Sigmoid colon (tissue), 7 donors: ENCODE data around the gene MCU. TPM values are rescaled to one million over a fixed set of nuclear protein-coding genes. Genes with fewer than 3 reads are reported as not detected.

ENCODE experiments used
- DNase-seq: peaks from one replicate; pipeline ENCODE4 v3.0.0-alpha.2; 2019
- H3K27ac ChIP-seq, 4 donors: fragments of 200-600 bp; sonication (generic); one replicate each; pipeline ENCODE4 v1.5.1; 2016 to 2019; ENCODE audit warnings: mild to moderate bottlenecking in 1 of 4
- H3K27me3 ChIP-seq, 3 donors: fragments of 200-600 bp; sonication (generic); one replicate each; pipeline ENCODE4 v1.5.1; 2019; ENCODE audit warnings: mild to moderate bottlenecking in 1 of 3
- H3K36me3 ChIP-seq, 4 donors: fragments of 200-600 bp; sonication (generic); one replicate each; pipeline ENCODE4 v1.5.1; 2016 to 2019
- H3K4me1 ChIP-seq, 4 donors: fragments of 200-600 bp; sonication (generic); one replicate each; pipeline ENCODE4 v1.5.1; 2017 to 2019
- H3K4me3 ChIP-seq, 4 donors: fragments of 200-600 bp; sonication (generic); one replicate each; pipeline ENCODE4 v1.5.1; 2017 to 2019; ENCODE audit warnings: mild to moderate bottlenecking in 2 of 4, moderate library complexity in 1 of 4
- H3K9me3 ChIP-seq, 4 donors: fragments of 200-600 bp in 3 of 4; sonication (generic) in 3 of 4; one replicate each; pipeline versions ENCODE4 v1.5.1 to v1.6.1; 2013 to 2019
- EP300 ChIP-seq, 4 donors: sonication (generic); formaldehyde crosslinking; IDR thresholded peaks; one replicate each; pipeline ENCODE4 v1.6.1; 2017; ENCODE audit warnings: antibody characterized with exemption in 4 of 4
- POLR2A ChIP-seq, 2 donors: fragments of 450-650 bp; IDR thresholded peaks; one replicate each; pipeline ENCODE4 v1.6.1; 2016; ENCODE audit warnings: antibody characterized with exemption in 2 of 2, mild to moderate bottlenecking in 2 of 2, moderate library complexity in 2 of 2
- POLR2AphosphoS5 ChIP-seq, 4 donors: sonication (generic); formaldehyde crosslinking; IDR thresholded peaks; one replicate each; pipeline ENCODE4 v1.6.1; 2017; ENCODE audit warnings: antibody characterized with exemption in 4 of 4
- WGBS, 2 donors: extraction: QIAGEN DNeasy Blood & Tissue Kit; methylation state at CpG; one replicate each; pipeline ENCODE4 v1.1.7; 2013; 5-methylcytosine and 5-hydroxymethylcytosine counted together
- intact Hi-C: fragments of 100-400 bp; cut with DNase I; formaldehyde crosslinking; loops from one replicate; pipeline ENCODE4 v1.15.1; 2023
- polyA plus RNA-seq, 3 donors: library from polyadenylated mRNA; stranded (reverse); fragments of 200-250 nt; gene quantifications; one replicate each; pipeline ENCODE4 v1.2.3, GENCODE V29; 2013
- total RNA-seq, 4 donors: library from RNA; depleted of rRNA; stranded (reverse); fragments of >200 nt; gene quantifications; one replicate each; pipeline ENCODE4 v1.1.0, GENCODE V29; 2016
- TF ChIP-seq, protein P1 (sequence below), 4 experiments: fragments of 450-650 bp in 3 of 4; fragments of 200-600 bp in 1 of 4; IDR thresholded peaks; one replicate each; pipeline ENCODE4 v1.5.1; 2016 to 2019; ENCODE audit warnings: antibody characterized with exemption in 4 of 4, mild to moderate bottlenecking in 3 of 4, moderate library complexity in 2 of 4
- donor health status: healthy with polysubstance abuse.
- donor health status: Bipolar disorder and iron deficiency.
- donor health status: healthy.

MCU gene
- total and polyA plus RNA-seq, 7 donors: 14.7 to 75.6 (median 19.4) TPM

DNA sequence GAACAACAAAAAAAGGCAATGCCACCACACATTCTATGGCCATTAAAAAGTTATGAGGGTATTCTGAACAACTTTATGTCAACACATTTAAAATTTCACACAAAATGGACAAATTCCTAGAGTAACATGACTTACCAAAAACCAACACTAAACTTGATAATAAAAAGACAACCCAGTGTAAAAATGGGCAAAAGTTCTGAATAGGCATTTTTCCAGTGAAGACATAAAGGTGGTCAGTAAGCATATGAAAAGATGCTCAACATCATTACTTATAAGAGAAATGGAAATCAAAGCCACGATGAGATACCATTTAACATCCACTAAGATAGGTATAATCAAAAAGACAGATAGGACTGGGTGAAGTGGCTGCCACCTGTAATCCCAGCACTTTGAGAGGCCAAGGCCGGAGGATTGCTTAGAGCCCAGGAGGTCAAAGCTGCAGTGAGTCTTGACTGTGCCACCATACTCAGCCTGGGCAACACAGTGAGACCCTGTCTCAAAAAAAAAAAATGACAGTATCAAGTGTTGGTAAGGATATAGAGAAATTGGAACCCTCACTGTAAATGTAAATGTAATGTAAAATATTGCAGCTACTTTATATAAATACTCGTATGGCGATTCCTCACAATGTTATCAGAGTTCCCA is 130.5 kb downstream of the MCU start:
- no peaks in the 10 kb centered on the region for H3K27me3 ChIP-seq
- H3K4me1 ChIP-seq: no peaks in the 10 kb centered on the region
- DNase-seq: no peak
- H3K27ac ChIP-seq: no peak overlapping the region
- TF ChIP-seq EP300 (IDR thresholded peaks at IDR 0.05) (no peak), POLR2AphosphoS5 (IDR thresholded peaks at IDR 0.05) (no peak), POLR2A (IDR thresholded peaks at IDR 0.05) (no peak)
- TF ChIP-seq, protein P1, sequence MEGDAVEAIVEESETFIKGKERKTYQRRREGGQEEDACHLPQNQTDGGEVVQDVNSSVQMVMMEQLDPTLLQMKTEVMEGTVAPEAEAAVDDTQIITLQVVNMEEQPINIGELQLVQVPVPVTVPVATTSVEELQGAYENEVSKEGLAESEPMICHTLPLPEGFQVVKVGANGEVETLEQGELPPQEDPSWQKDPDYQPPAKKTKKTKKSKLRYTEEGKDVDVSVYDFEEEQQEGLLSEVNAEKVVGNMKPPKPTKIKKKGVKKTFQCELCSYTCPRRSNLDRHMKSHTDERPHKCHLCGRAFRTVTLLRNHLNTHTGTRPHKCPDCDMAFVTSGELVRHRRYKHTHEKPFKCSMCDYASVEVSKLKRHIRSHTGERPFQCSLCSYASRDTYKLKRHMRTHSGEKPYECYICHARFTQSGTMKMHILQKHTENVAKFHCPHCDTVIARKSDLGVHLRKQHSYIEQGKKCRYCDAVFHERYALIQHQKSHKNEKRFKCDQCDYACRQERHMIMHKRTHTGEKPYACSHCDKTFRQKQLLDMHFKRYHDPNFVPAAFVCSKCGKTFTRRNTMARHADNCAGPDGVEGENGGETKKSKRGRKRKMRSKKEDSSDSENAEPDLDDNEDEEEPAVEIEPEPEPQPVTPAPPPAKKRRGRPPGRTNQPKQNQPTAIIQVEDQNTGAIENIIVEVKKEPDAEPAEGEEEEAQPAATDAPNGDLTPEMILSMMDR (IDR thresholded peaks at IDR 0.05): no peak
- no peaks in the 10 kb centered on the region for H3K36me3 ChIP-seq
- intact Hi-C loops: no loop called here
- H3K9me3 ChIP-seq: no peaks in the 10 kb centered on the region
- WGBS, 2 donors: 98% methylated on average over 4 of the region's 4 CpGs
- no peak overlapping the region for H3K4me3 ChIP-seq

GRCh38 chr10:72825163-72825562 is 133.2 kb downstream of the MCU start:
- no peaks in the 10 kb centered on the region for H3K27me3 ChIP-seq
- no peak for TF ChIP-seq POLR2A (IDR thresholded peaks at IDR 0.05)
- TF ChIP-seq, protein P1 (IDR thresholded peaks at IDR 0.05): no peak
- no peak for TF ChIP-seq EP300 (IDR thresholded peaks at IDR 0.05)
- TF ChIP-seq POLR2AphosphoS5 (IDR thresholded peaks at IDR 0.05): no peak
- H3K27ac ChIP-seq: no peak overlapping the region
- H3K4me1 ChIP-seq: peaks cover 0 to 4% (median 0%) of the 10 kb centered on the region in 4 donors
- H3K36me3 ChIP-seq: no peaks in the 10 kb centered on the region
- DNase-seq: no peak
- no peaks in the 10 kb centered on the region for H3K9me3 ChIP-seq
- no peak overlapping the region for H3K4me3 ChIP-seq
- intact Hi-C loops: no loop called here

DNA sequence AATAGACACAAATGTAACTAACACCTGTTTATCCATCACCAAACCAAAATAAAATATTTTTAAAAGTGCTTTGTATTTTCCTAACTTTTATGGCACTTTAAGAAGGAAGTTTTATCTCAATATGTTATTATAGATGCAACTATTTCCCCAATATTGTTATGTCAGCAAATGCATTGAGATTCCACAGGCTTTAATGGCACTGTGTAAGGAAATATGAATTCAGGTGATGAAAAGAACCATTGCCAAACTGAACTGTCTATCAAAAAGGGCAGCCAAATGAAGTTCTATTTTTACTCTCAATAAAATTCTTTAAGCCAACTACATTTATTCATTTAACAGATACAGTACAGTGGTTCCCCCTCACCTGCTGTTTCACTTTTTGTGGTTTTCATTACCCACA is 134.4 kb downstream of the MCU start:
- intact Hi-C loops: no loop called here
- Histone ChIP-seq H3K4me1 (peaks cover 0 to 11% (median 0%) of the 10 kb centered on the region in 4 donors), H3K4me3 (no peak overlapping the region), H3K36me3 (no peaks in the 10 kb centered on the region), H3K27me3 (no peaks in the 10 kb centered on the region), H3K9me3 (no peaks in the 10 kb centered on the region), H3K27ac (no peak overlapping the region)
- DNase-seq: no peak
- no peak for TF ChIP-seq EP300 (IDR thresholded peaks at IDR 0.05)
- no peak for TF ChIP-seq POLR2AphosphoS5 (IDR thresholded peaks at IDR 0.05)
- no peak for TF ChIP-seq POLR2A (IDR thresholded peaks at IDR 0.05)

- TF ChIP-seq POLR2AphosphoS5 (IDR thresholded peaks at IDR 0.05): no peak
- Histone ChIP-seq H3K27me3 (no peaks in the 10 kb centered on the region), H3K27ac (no peak overlapping the region), H3K36me3 (no peaks in the 10 kb centered on the region), H3K9me3 (no peaks in the 10 kb centered on the region), H3K4me1 (peaks cover 0 to 15% (median 0%) of the 10 kb centered on the region in 4 donors), H3K4me3 (no peak overlapping the region)
- DNase-seq: no peak
- intact Hi-C loops: no loop called here
Observed at GRCh38 chr10:72828294-72828693, 136.4 kb downstream of the MCU start.

- intact Hi-C loops: loop anchor here (10.0 kb wide), 1 partner anchor 206 kb away; the partner anchor contains the start of gene MICU1
- H3K9me3 ChIP-seq: no peaks in the 10 kb centered on the region
- 81% methylated on average over 2 of the region's 2 CpGs for WGBS, 2 donors
- H3K36me3 ChIP-seq: no peaks in the 10 kb centered on the region
- H3K4me1 ChIP-seq: peaks cover 0 to 23% (median 0%) of the 10 kb centered on the region in 4 donors
- TF ChIP-seq POLR2A (IDR thresholded peaks at IDR 0.05): no peak
- TF ChIP-seq EP300 (IDR thresholded peaks at IDR 0.05): no peak
- no peak for TF ChIP-seq POLR2AphosphoS5 (IDR thresholded peaks at IDR 0.05)
- no peaks in the 10 kb centered on the region for H3K27me3 ChIP-seq
- no peak overlapping the region for H3K4me3 ChIP-seq
- DNase-seq: no peak
- no peak overlapping the region for H3K27ac ChIP-seq
Observed at GRCh38 chr10:72830625-72831024, 138.7 kb downstream of the MCU start.

- TF ChIP-seq POLR2AphosphoS5 (IDR thresholded peaks at IDR 0.05) (no peak), POLR2A (IDR thresholded peaks at IDR 0.05) (no peak), EP300 (IDR thresholded peaks at IDR 0.05) (no peak)
- TF ChIP-seq, protein P1 (IDR thresholded peaks at IDR 0.05): no peak
- intact Hi-C loops: loop anchor here (10.0 kb wide), 1 partner anchor 207 kb away; the partner anchor contains the start of gene MICU1
- Histone ChIP-seq H3K27ac (no peak overlapping the region), H3K4me3 (no peak overlapping the region), H3K27me3 (no peaks in the 10 kb centered on the region), H3K4me1 (peaks cover 0 to 23% (median 0%) of the 10 kb centered on the region in 4 donors), H3K36me3 (no peaks in the 10 kb centered on the region), H3K9me3 (no peaks in the 10 kb centered on the region)
- WGBS, 2 donors: 80 to 86% methylated on average over 8 of the region's 8 CpGs
- DNase-seq: no peak
Observed at GRCh38 chr10:72831696-72832409, 139.9 kb downstream of the MCU start.
